ENCODE results near the gene OXER1.

The OXER1 gene

GRCh38 chr2:42775186-42775585, 11.3 kb upstream of the OXER1 start:
- no peaks in the 10 kb centered on the region for H4K20me1 ChIP-seq (ENCODE audit: insufficient read depth, low read length)
- peaks cover 6% of the 10 kb centered on the region for H3K9me3 ChIP-seq (ENCODE audit: insufficient read depth, low read length)
- H3K4me3 ChIP-seq (ENCODE audit: low read length) = no peak overlapping the region
- H3K27ac ChIP-seq (ENCODE audit: low read length) = no peak overlapping the region
- H3K9ac ChIP-seq (ENCODE audit: low read length) = no peak overlapping the region
- no peaks in the 10 kb centered on the region for H3K27me3 ChIP-seq (ENCODE audit: low read depth, low read length)
- no peak overlapping the region for H2AFZ ChIP-seq (ENCODE audit: low read depth, low read length)
- H3K36me3 ChIP-seq (replicated peaks; ENCODE audit: low read depth, low read length) = peaks cover 2% of the 10 kb centered on the region
- H3K79me2 ChIP-seq (ENCODE audit: low read length) = no peaks in the 10 kb centered on the region
- H3K4me1 ChIP-seq (ENCODE audit: low read length) = no peaks in the 10 kb centered on the region; the same call in 1 of the 2 replicates
- no peak for TF ChIP-seq EZH2phosphoT487 (IDR thresholded peaks at IDR 0.05; ENCODE audit: low read depth)
- no peak for TF ChIP-seq CTCF (IDR thresholded peaks at IDR 0.05; ENCODE audit: low read depth, low read length)
- H3K4me2 ChIP-seq (ENCODE audit: low read length) = no peak overlapping the region

GRCh38 chr2:42771546-42772153, 7.7 kb upstream of the OXER1 start:
- TF ChIP-seq CTCF (IDR thresholded peaks at IDR 0.05; ENCODE audit: low read depth, low read length) = no peak
- TF ChIP-seq EZH2phosphoT487 (IDR thresholded peaks at IDR 0.05; ENCODE audit: low read depth) = no peak
- Histone ChIP-seq H3K9me3 (ENCODE audit: insufficient read depth, low read length) (no peaks in the 10 kb centered on the region), H3K4me3 (ENCODE audit: low read length) (no peak overlapping the region), H3K4me1 (ENCODE audit: low read length) (no peaks in the 10 kb centered on the region; the same call in 1 of the 2 replicates), H3K9ac (ENCODE audit: low read length) (no peak overlapping the region), H4K20me1 (ENCODE audit: insufficient read depth, low read length) (no peaks in the 10 kb centered on the region), H3K36me3 (replicated peaks; ENCODE audit: low read depth, low read length) (no peaks in the 10 kb centered on the region), H3K27me3 (ENCODE audit: low read depth, low read length) (no peaks in the 10 kb centered on the region), H3K4me2 (ENCODE audit: low read length) (no peak overlapping the region), H3K79me2 (ENCODE audit: low read length) (no peaks in the 10 kb centered on the region), H2AFZ (ENCODE audit: low read depth, low read length) (no peak overlapping the region), H3K27ac (ENCODE audit: low read length) (no peak overlapping the region)

GRCh38 chr2:42770288-42771131, 6.6 kb upstream of the OXER1 start:
- H3K9ac ChIP-seq (ENCODE audit: low read length) = no peak overlapping the region
- no peak overlapping the region for H2AFZ ChIP-seq (ENCODE audit: low read depth, low read length)
- no peaks in the 10 kb centered on the region for H3K36me3 ChIP-seq (replicated peaks; ENCODE audit: low read depth, low read length)
- H3K9me3 ChIP-seq (ENCODE audit: insufficient read depth, low read length) = no peaks in the 10 kb centered on the region
- TF ChIP-seq EZH2phosphoT487 (IDR thresholded peaks at IDR 0.05; ENCODE audit: low read depth) (no peak), CTCF (IDR thresholded peaks at IDR 0.05; ENCODE audit: low read depth, low read length) (peak; percentile 76)
- H3K4me1 ChIP-seq (ENCODE audit: low read length) = peaks cover 3% of the 10 kb centered on the region
- no peaks in the 10 kb centered on the region for H4K20me1 ChIP-seq (ENCODE audit: insufficient read depth, low read length)
- H3K79me2 ChIP-seq (ENCODE audit: low read length) = no peaks in the 10 kb centered on the region
- H3K27me3 ChIP-seq (ENCODE audit: low read depth, low read length) = no peaks in the 10 kb centered on the region
- no peak overlapping the region for H3K4me3 ChIP-seq (ENCODE audit: low read length)
- H3K4me2 ChIP-seq (ENCODE audit: low read length) = peak overlapping the region; percentile 37
- no peak overlapping the region for H3K27ac ChIP-seq (ENCODE audit: low read length)

- Histone ChIP-seq H3K9ac (ENCODE audit: low read length) (no peak overlapping the region), H3K4me2 (ENCODE audit: low read length) (no peak overlapping the region), H2AFZ (ENCODE audit: low read depth, low read length) (no peak overlapping the region), H3K36me3 (replicated peaks; ENCODE audit: low read depth, low read length) (no peaks in the 10 kb centered on the region), H3K4me1 (ENCODE audit: low read length) (peaks cover 3% of the 10 kb centered on the region), H3K27ac (ENCODE audit: low read length) (no peak overlapping the region), H3K4me3 (ENCODE audit: low read length) (no peak overlapping the region), H3K79me2 (ENCODE audit: low read length) (no peaks in the 10 kb centered on the region), H3K9me3 (ENCODE audit: insufficient read depth, low read length) (no peaks in the 10 kb centered on the region), H3K27me3 (ENCODE audit: low read depth, low read length) (no peaks in the 10 kb centered on the region), H4K20me1 (ENCODE audit: insufficient read depth, low read length) (no peaks in the 10 kb centered on the region)
- TF ChIP-seq CTCF (IDR thresholded peaks at IDR 0.05; ENCODE audit: low read depth, low read length) (no peak), EZH2phosphoT487 (IDR thresholded peaks at IDR 0.05; ENCODE audit: low read depth) (no peak)
These were observed 5.8 kb upstream of the OXER1 start for GRCh38 chr2:42769583-42770287.

All from OCI-LY3 (cell line).